Hindlimb muscle (tissue), 1 donor: ENCODE data around the gene CRISPLD2. TPM values are rescaled to one million over a fixed set of nuclear protein-coding genes. Genes with fewer than 3 reads are reported as not detected.

Experiments used
- DNase-seq: peaks from one replicate; pipeline ENCODE4 v3.0.0-alpha.2; 2013
- polyA plus RNA-seq: library from polyadenylated mRNA; unstranded; fragments of 120-200 nt; gene quantifications from one replicate; pipeline ENCODE4 v1.2.1, GENCODE V29; 2013; ENCODE audit not compliant: insufficient read length

CRISPLD2 gene
- polyA plus RNA-seq, 1 donor, result 6.2 TPM

DNA sequence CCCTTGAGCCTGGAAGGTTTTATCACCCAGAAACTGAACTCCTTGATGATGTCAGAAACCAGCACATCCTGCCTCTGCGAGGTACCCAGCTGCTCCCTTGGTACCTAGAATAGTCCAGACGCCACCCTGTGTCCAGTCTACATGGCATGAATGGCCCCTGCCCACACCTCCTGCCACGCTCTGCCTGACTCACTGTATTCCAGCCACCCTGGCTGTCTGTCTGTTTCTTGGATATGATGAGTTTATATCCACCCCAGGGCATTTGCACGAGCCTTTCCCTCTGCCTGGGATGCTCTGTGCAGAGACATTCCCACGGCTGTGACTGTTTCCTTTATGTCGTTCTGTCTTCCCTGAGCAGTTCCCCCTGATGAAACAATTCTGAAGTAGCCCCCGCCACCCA is 68.7 kb downstream of the CRISPLD2 start:
- no peak for DNase-seq

DNA sequence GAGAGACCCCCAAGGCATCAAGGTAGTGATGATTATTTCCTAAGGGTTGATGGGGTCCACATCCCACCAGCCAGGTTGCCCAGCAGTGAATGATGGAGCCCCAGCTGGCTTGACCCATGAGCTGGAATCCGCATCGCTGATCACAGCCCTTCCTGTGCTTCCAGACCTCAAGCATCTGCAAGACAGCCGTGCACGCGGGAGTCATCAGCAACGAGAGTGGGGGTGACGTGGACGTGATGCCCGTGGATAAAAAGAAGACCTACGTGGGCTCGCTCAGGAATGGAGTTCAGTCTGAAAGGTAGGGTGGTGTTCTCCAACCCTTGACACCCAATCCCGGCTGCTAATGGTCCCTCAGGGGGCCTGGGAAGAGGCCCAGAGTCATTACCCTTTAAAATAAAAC is 69.3 kb downstream of the CRISPLD2 start:
- no peak for DNase-seq

- no peak for DNase-seq
Observed at GRCh38 chr16:84890427-84890826, 70.6 kb downstream of the CRISPLD2 start.

DNA sequence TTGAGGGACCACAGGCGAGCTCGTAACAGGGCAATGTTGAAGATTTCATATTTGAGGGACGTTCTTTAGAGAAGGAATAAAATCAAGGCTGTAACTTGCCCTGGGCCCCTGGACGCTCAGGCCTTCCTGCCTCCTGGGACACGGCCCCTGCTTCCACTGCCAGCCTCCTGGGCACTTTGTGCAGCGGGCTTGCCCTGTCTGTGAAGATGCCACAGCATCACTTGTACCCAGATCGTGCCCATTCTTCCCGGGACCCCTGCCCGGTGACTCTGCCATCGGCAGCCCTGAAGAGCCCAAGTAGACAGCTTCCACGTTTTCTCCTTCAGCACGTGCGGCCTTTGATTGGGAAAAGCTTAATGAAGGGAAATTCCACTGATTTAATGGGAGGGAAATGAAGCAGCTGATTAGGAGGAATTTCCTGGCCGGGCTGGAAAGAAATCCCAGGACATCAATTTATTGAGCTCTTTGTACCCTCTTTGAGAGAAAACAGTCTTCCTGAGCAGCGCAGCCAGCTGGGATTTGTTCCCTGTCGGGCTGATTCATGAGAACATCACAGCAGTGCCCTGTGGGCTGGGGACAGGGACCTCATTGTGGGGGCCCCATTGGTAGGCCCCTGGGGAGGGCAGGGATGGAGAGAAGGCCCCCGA is 71.5 kb downstream of the CRISPLD2 start:
- no peak for DNase-seq

- DNase-seq, result no peak
Observed at GRCh38 chr16:84892097-84892496, 72.3 kb downstream of the CRISPLD2 start.

DNA sequence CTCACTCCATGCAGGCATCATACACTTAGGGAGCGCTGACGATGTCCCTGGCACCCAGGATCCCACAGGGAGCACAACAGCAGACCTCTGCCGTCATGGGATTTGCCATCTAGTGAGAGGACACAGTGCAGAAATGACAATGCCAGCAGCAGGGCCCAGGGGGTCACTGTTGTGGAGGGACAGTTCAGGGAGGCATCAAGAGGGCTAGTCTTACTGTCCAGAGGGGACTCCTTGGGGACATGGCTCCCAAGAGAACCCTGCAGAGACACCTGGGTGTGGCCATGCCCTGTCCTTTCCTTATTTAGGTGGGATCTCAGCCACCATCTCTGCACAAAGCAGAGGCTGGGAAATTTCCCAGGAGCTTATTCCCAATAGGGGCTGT is 73.7 kb downstream of the CRISPLD2 start:
- no peak for DNase-seq

- no peak for DNase-seq
Observed at GRCh38 chr16:84893849-84894599, 74.2 kb downstream of the CRISPLD2 start.

- DNase-seq, result no peak
Observed at GRCh38 chr16:84895016-84895415, 75.2 kb downstream of the CRISPLD2 start.

DNA sequence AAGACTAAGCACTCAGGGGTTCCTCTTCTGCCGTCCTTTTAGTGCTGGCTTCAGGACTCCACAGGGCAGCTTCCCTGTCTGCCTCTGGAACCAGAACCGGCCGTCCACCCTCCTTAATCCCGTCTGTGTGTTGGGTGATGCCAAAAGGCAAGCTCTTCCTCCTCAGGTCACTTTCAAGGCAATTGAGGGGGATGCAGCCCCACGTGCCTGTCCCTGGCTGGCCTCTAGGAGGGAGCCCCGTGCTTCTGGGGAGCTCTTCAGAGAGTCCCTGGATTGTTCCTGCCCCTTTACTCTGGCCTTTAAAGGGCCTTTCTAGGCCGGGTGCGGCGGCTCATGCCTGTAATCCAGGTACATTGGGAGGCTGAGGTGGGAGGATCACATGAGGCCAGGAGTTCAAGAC is 77.1 kb downstream of the CRISPLD2 start:
- DNase-seq, result no peak

DNA sequence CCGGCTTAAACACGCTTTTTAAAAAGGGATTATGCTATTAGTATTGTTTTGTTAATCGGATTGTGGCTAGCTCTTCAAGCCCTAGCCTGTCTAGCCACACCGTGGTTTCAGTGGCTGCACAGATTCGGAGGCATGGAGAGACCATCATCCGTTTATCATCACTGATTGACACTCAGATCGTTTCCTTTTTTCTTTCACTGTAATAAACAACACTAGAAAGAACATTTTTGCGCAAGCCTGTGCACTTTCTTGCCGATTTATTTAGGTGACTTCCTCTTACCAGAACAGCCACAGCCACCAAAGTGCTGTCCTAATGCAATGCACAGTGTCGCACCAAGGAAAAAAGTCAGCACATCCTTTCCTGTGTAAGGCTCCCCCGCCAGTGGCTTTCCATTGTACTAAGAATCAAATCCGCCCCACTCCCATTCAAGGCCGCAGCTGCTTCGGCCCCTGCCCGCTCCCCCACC is 78.2 kb downstream of the CRISPLD2 start:
- no peak for DNase-seq

DNA sequence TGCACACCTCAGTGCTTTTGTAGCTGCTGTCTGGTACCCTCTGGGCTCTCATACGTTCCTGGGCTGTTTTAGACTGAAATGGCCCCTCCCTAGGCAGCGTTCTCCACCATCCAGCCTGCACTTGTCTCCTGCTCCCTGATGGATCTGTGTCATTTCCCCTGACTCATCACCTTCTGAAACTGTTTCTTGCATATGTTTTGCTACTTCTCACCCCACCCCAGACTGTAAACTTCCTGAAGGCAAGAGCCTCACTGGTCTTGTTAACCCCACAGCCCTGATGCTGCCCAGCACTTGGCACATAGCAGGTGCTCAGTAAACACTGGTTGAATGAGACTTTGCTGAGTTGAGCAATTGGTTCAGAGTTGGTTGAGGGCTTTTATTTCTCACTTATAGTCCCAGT is 78.7 kb downstream of the CRISPLD2 start:
- DNase-seq, result no peak

DNA sequence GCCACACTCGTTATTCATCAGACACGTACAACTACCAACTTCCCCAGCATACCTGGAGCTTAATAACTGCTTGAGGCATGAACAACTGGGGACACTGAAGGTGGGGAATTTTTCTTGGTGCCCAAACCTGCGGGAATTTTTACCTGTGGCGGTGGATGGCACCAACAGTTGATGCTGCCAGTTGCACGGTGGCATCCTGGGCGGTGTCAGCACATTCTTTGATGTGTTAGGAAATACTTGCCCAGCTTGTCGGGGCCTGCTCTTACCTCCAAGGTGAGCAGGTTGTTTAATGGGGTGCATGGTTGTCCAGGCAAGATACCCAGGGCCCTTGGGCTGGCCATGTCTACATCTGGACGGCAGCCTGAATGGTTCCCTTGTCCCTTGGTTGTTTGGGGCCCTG is 79.6 kb downstream of the CRISPLD2 start:
- DNase-seq, result no peak

DNA sequence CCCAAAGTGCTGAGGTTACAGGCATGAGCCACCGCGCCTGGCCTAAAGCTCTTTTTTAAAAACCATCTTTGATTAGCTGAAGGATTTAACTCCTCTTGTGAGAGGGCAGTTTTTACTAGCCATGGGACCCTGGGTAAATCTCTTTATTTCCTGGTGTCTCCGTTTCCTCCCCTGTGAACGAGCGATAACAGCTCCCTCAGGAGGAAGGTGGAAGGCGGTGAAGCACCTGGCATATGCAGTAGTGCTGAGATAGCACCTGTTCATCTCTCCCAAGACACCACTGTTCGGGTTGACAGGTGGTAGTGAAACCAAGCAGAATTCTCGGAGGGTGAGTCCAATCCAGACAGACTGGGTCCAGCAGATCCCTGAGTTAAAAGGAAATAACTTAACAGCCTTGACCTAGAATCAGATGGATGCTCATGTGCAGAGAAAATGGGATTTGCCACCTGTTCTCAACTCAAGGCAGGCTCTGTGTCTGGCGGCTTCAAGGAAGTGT is 86.2 kb downstream of the CRISPLD2 start:
- DNase-seq, result no peak

- DNase-seq, result no peak
Observed at GRCh38 chr16:84907051-84907450, 87.3 kb downstream of the CRISPLD2 start.

DNA sequence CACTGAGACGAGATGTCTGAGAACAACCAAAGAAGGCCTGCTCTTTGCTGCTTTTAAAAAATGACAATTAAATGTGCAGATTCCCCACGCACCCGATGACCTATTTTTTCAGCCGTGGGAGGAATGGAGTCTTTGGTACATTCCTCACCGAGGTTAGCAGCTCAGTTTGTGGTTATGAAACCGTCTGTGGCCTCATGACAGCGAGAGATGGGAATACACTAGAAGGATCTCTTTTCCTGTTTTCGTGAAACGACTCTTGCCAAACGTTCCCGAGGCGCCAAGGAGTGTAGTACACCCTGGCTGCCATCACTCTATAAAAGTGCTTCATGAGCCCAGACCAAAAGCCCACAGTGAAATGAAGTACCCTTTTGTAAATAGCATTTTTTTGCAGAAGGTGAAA is 87.8 kb downstream of the CRISPLD2 start:
- DNase-seq, result no peak

DNA sequence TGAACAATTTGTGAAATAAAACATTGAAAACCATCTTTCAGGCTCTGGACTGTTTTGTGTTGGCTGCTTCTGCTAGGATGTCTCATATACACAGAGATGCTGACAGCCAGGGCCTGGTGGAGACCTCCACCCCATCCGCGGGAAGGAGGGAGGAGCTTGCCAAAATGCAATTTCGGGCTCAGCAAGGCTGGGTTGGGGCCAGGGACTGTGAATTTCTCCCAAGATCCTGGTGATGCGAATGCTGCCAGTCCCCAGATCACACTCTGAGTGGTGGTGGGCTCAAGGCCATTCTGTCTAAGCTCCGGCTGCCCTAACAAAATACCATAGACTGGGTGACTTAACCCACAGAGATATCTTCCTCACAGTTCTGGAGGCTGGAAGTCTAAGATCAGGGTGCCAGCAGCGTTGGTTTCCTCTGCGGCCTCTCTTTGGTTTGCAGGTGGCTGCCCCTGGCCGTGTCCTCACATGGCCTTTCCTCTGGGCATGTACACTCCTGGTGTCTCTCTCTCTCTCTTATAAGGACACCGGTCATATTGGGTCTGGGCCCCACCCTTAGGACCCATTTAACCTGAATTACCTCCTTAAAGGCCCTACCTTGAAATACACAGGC is 89.8 kb downstream of the CRISPLD2 start:
- DNase-seq, result no peak

DNA sequence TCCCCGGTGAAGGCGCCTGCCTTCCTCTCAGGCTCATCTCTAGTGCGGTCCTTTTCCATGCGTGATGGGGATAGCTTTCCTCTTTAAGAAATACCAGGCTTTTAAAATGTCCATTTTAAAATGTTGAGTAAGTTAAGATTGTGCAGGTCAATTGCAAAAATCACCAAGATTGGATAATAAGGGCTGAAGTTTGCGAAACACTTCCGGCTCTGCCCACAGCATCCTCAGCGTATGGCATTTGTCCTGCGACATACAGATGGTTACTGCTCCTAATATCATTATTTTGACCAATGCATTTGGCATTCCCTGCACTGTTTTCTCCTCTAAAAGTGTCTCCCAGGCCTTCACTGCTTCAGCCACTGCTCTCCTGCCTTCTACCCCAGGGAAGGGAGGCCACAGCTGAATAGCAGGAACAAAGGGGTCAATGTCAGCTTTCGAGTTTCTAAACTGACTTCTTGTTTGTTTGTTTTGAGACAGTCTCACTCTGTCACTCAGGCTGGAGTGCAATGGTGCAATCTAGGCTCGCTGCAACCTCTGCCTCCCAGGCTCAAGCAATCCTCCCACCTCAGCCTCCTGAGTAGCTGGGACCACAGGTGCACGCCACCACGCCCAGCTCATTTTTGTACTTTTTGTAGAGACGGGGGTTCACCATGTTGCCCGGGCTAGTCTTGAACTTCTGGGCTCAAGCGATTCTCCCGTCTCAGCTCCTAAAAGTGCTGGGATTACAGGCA is 91.9 kb downstream of the CRISPLD2 start:
- no peak for DNase-seq

- no peak for DNase-seq
Observed at GRCh38 chr16:84913315-84913714, 93.5 kb downstream of the CRISPLD2 start.

DNA sequence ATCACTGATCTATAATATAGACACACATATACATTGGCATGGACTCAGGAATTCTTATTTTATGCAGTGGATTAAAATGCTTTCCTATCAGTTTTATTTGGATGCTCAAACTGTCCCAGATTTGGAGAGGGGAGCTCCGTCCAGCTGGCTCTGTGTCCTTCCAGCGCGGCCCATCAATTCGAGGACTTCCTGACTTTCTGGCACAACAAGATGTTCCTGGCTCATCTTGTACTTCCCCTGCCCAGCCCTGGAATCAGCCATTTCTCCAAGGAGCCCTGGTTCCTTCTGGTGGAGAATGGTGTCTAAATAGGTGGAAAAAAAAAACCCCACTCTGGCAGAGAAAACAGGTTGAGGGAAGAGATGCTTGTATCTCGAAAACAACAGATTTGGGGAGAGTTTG is 94.5 kb downstream of the CRISPLD2 start:
- no peak for DNase-seq

GRCh38 chr16:84916178-84916577 is 96.4 kb downstream of the CRISPLD2 start:
- no peak for DNase-seq

- DNase-seq, result no peak
Observed at GRCh38 chr16:84916850-84917249, 97.1 kb downstream of the CRISPLD2 start.

GRCh38 chr16:84917492-84917891 is 97.7 kb downstream of the CRISPLD2 start:
- no peak for DNase-seq
